Measurements from ENCODE around the gene PPP2R5D.

Gene PPP2R5D

GRCh38 chr6:43060034-43060754 is 75.8 kb downstream of the PPP2R5D start:
- no peak for DNase-seq

DNA sequence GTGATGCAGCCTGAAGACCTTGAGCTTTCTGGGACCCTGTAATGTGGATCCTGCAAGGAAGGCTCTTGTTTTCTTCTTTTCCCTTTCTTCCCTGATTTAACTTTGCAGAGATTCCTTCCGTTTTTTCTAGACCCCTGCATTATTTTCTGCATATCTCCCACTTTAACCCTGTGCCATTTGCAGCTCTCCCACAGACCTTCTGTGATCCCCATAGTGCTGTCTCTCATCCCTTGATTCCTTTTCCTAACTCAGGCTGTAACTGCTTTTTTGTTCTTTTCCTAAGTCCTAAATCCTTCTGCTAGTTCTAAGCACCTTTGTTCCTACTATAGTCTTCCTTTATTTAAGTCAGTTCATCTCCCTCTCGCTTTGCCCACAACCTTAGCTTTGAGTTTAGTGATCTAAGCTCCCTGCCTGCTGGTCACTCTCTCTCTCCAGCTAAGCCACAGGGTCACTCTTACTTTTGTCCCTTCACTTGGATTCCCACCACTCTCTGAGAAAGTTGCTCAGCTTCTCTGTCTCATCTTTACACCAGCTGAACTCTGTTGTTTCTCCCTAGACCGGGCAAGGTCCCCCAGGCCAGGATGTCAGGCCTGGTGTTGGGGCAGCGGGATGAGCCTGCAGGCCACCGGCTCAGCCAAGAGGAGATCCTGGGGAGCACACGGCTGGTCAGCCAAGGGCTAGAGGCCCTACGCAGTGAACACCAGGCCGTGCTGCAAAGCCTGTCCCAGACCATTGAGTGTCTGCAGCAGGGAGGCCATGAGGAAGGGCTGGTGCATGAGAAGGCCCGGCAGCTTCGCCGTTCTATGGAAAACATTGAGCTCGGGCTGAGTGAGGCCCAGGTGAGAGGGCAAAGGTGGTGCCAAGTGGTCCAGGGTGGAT is 76.6 kb downstream of the PPP2R5D start:
- DNase-seq, result no peak

DNA sequence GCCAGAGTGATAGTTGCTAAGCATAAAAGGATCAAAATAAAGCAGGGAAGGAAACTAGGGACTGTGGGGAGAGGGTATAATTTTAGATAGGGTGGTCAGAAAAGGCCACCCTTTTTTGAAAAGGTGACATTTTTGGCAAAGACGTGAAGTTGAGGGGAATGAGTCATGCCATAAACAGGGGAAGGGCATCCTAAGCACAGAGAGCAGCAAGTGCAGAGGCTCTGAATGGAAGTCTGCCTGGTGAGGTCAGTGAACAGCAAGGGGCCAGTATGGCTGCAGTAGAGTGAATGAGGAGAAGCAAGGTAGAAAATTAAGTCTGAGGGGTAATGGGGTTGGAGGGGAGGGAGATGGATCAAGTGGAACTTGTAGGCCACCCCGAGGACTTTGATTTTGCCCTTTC is 77.5 kb downstream of the PPP2R5D start:
- no peak for DNase-seq

Data from fibroblast of upper back skin (primary cell).